GM18505 (cell line): Measurements from ENCODE around the gene FBN3.

Source experiments
- ATAC-seq: cut with Tn5 transposase; IDR thresholded peaks from one replicate; pipeline ENCODE4 v1.9.1; 2021; ENCODE audit not compliant: unreplicated experiment
- POLR2A ChIP-seq: IDR thresholded peaks from 4 replicates; pipeline ENCODE4 v1.6.1; 2011; ENCODE audit warnings: borderline replicate concordance; ENCODE audit not compliant: insufficient read depth, insufficient read length; ENCODE audit errors: extremely low read depth

Gene FBN3

DNA sequence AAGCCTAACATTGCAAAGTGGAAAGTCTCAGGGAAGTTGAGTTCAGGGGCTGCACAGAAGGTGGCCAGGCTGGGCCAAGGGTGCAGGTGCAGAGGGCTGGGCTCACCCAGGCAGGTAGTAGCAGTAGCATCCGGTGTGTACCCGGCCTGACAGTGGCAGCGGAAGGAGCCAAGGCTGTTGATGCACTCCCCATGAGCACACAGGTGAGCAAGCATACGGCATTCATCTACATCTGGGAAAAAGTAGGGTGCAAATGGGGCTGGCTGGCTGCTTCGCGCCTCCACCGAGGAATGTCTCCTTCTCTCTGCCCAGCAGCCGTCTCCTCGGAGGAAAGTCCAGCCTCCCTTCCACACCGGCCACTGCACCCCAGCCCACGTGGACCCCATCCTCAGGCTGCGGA, 66.3 kb downstream of the FBN3 start:
- no peak for ATAC-seq
- no peak for TF ChIP-seq POLR2A

DNA sequence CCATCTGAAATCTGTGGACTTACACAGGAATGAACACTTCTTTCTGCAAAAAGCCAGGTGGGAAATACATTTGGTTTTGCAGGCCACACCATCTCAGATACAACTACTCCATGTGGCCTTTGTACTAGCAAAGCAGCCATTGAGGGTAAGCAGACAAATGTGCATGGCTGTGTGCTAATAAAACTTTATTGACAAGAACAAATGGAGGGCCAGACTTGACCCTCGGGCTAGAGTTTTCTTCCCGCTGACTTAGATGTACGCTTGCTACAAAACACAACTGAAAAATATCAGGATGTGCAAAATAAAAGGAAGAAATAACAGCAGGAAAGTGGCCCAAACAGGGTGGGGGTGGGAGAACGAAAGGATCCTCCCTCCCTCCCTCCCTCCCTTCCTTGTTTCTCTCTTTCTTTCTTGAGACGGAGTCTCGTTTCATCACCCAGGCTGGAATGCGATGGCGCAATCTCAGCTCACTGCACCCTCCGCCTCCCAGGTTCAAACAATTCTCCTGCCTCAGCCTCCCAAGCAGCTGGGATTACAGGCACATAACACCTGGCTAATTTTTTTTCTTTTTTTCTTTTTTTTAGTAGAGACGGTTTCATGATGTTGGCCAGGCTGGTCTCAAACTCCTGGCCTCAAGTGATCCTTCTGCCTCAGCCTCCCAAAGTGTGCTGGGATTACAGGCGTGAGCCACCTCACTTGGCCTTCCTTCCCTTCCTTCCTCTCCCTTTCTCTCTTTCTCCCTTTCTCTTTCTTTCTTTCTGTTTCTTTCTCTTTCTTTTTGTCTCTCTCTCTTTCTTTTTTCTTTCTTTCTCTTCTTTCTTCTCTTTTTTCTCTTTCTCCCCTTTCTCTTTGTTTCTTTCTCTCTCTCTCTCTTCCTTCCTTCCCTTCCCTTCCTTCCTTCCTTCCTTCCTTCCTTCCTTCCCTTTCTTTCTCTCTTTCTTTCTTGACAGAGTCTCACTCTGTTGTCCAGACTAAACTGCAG, 67.5 kb downstream of the FBN3 start:
- ATAC-seq = no peak

DNA sequence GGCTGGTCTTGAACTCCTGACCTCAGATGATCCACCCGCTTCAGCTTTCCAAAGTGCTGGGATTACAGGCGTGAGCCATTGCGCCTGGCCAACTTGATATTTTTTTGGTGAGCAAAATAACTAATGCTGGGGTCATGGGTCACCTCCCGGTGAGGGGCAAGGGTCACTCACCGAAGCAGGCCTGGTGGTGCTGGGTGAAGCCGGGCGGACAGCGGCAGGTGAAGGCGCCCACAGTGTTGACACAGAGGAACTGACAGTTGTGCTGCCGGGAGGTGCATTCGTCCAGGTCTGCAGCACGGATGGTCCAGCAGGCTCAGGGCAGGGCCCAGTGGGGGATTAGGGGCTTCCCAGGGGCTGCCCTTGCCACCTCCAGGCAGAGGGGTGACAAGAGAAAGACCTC, 68.6 kb downstream of the FBN3 start:
- ATAC-seq = no peak

More for the DNA sequence above, 67.5 kb downstream of the FBN3 start:
- TF ChIP-seq POLR2A = no peak

DNA sequence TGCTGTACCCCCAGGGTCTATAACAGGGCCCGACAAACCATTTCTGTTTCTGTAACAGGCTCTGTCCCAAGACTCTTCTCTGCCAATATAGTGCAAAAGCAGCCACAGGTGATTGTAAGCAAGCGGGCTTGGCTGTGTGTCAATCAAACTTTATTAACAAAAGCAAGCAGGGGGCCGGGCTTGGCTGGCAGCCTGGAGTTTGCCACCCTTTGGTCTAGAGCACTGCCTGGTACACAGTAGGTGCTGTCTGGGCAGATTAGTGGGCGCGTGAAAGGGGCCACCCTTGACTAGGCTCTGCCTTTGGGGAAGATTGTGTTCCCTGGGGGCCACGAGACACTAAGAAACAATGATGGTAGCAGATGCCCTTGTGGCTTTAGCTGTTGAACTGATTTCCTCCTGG, 69.4 kb downstream of the FBN3 start:
- TF ChIP-seq POLR2A = no peak
- no peak for ATAC-seq

More for the DNA sequence above, 68.6 kb downstream of the FBN3 start:
- no peak for TF ChIP-seq POLR2A

DNA sequence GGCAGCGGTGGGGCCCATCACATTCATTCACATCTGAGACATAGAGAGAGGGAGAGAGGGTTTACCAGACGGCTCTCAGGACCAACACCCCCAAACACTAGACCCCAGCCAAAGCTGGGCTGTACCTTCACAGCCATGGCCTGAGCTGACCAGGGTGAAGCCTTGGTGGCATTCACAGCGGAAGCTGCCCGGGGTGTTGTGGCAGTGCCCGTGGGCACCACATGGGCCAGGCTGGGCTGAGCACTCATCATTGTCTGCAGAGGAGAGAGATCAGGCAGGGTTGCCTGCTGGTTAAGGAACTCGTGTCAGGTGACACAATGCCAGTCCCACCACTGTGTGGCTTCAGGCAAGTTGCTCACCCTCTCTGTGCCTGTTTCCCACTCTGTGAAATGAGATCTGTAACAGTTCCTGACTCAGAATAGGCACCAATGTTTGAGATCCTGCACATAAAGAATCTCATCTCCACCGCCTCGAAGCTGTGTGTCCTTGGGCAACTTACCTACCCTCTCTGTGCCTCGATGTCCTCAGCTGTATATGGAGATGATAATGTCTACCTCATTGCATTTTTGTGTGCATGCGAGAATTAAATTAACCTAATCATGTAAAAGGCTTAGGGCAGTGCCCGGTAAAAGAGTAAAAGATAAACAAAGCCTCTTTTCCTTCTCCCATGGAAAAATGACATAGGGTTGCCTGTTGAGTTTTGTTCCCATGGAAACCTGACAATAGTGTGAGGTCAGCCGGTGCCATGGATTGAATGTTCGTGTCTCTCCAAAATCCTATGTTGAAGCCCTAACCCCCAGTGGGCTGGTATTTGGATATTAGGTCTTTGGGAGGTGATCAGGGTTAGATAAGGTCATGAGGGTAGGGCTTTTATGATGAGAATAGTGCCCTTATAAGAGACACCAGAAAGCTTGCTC, 74.0 kb downstream of the FBN3 start:
- no peak for ATAC-seq
- TF ChIP-seq POLR2A = no peak

DNA sequence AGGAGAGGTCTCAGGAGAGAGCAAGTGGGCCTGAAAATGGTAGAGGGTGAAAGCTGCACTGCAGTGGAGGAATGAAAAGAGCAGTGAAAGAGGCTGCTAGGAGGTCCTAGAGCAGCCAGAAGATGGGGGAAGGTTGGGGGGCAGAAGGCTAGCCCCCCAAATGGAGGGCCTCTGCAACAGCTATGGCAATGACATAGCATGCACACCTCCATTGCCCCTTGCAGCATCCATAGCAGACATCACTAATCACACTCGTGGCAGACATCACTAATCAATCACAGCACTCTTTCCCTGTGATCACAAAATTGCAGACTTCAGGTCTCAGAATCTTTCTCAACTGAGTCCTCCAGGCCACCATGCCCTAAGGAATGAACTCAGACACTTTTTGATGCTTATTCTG, 74.9 kb downstream of the FBN3 start:
- TF ChIP-seq POLR2A = no peak
- ATAC-seq = no peak

DNA sequence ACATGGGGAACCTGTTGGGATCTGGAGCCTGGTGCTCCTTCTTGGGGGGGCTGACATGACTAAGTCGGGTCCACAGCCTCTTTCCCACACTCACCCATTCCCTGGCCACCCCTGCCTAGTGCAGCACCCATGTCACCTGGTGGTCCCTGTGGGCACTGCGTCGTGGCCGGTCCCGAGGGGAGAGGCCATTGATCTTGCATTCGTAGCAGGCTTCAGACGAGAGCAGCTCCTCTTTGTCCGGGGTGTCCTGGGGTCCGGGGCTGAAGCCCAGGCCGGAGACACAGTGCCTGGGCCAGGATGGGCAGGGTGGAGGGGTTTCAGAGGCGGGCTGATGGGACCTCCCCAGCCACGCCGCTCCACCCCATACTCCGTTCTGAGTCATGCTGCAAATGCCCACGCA, 77.5 kb downstream of the FBN3 start:
- ATAC-seq = no peak
- TF ChIP-seq POLR2A = no peak

DNA sequence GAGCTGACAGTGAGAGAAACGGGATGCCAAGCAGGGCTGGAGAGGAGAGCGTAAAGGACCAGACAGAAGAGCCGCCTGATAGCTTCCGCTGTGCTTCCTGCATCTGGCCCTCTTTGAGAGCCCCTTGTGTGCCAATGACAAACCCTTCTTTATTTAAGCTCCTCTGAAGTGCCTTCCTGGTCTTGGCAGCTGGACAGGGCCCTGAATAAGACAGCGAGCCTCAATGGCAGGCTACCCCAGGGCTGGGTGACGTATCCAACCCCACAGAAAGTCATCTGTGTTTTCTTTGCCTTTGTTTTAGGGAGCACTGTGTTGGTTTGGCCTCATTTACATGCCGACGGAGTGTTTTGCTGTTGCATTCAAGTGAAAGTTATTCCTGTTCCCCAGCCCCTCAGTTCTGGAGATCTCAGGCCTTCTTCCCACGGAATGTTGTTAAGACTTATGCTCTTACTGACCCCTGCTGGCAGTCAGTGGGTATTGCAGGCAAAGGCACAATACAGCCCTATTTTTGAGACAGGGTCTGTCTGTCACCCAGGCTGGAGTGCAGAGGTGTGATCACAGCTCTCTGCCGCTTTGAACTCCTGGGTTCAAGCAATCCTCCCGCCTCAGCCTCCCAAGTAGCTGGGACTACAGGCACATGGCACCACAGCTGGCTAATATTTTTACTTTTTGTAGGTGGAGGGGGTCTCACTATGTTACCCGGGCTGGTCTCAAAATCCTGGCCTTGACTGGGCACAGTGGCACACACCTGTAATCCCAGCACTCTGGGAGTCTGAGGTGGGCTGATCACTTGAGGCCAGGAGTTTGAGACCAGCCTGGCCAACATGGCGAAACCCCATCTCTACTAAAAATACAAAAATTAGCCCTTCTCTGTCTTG, 80.1 kb downstream of the FBN3 start:
- no peak for ATAC-seq
- no peak for TF ChIP-seq POLR2A

DNA sequence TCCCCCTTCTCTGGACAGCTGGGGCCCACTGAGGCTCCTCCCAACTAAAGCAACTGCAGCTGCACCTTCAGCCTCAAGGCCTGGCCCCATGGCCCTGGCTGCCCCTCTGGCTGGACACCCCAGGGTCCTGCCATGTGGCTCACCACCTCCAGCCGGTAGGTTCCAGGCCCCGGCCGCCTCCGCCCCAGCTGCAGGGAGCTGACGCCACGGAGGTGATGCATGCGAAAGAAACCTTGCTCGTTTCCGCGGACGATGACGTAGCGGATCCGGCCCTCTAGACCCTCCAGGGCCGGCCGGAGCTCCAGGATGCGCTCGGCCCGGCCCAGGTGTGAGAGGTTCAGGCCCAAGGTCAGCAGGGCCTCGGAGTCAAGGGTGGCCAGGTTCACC, 83.5 kb downstream of the FBN3 start:
- TF ChIP-seq POLR2A = no peak
- ATAC-seq = no peak

DNA sequence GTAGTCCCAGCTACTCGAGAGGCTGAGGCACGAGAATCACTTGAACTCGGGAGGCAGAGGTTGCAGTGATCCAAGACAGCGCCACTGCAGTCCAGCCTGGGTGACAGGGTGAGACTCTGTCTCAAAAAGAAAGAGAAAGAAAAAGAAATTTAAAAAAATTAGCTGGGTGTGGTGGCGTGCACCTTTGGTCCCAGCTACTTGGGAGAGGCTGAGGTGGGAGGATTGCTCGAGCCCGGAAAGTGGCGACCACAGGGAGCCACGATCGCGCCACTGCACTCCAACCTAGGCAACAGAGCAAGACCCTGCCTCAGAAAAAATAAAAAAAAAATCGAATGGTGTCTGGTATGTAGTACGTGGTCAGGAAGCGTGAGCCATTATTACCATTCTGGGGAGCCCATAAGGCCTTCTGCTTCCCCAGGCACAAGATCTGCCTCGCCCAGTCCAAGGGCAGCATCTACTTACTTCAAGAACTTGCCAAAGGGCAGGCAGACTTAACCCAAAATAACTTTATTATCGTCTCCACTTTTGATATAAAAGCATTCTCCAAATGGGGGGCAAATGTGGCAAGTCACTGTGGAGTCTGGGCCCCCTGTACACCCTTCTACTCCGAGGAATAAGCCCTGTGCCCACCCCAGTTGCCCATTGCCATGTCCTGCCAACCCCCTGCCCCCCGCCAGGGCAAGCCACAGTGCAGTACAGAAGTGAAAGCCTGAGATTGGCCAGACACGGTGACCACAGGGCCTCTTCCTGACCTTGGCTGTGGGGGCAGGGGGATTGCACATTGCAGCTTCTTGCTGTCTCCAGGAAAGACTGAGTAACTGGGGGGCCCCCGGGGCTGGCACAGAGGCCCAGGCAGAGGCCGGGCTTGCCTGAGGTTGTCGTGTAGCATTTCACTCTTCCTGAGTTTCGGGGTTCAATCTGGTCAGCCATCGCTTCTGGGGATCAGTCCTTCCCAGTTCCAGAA, 84.2 kb downstream of the FBN3 start:
- TF ChIP-seq POLR2A = no peak
- no peak for ATAC-seq

DNA sequence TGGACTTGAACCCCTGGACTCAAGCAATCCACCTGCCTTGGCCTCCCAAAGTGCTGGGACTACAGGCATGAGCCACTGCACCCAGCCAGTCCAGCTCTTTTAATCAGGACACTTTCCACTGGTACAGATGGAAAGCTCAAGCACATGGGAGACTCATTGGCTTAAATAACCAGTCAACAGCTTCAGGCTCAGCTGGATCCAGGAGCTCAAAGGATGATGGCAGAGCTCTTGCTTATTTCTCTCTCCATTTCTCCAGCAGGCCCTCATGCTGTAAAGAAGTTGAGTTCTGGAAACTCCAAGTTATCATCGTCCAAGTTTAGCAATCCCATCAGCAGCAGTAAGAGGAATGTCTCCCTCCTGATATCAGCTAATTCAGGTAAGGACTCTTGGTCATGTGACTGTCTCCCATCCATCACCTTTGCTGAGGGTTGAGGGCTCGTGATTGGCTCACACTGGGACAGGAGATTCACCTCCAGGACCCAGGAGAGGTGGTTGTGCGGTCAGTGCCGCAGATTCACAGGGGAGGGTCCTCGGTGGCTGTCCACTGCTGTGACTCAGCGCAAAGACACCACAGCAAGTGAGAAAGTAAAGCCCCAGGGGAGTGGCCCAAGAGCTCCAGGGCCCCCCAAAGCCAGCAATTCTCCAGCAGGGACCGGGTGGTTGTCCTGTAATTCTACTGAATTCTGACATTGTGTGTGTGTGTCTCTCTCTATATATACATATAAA, 91.7 kb downstream of the FBN3 start:
- ATAC-seq = no peak
- TF ChIP-seq POLR2A = no peak

DNA sequence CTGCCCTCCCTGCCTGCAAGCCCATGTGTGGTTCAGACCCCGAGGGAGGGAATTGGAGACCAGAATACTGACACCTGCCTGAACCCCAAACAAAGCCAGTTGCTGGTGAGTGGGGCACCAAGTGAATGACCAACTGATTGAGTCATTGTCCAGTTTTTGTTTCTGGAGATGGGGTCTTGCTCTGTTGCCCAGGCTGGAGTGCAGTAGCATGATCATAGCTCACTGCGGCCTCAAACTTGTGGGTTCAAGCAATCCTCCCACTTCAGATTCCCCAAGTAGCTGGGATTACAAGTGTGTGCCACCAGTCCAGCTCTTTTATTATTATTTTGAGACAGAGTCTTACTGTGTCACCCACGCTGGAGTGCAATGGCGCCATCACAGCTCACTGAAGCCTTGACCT, 92.9 kb downstream of the FBN3 start:
- TF ChIP-seq POLR2A = no peak
- ATAC-seq = no peak

DNA sequence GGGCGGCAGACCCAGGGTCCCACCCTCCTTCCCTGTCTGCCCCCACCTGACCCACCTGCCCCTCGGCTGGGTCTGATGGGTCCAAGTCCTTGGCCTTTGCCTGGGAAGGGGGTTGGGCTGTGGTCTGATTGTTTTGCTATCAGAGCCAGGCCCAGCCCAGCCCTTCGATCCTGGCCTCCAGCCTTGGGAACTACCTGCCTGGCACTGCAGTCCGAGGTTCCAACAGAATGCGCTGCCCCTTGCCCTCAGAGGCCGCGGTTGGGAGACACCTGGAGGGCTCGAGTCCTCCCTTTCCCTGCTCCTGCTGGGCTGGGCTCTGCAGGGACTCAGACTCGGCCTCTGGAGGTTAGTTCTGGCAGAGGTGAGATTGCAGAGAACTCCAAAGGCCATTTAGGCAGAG, 95.2 kb downstream of the FBN3 start:
- no peak for TF ChIP-seq POLR2A
- ATAC-seq = no peak
